ENCODE data around the gene KCNQ1.

The KCNQ1 gene

GRCh38 chr11:2549080-2549479 is 104.3 kb downstream of the KCNQ1 start:
- peaks cover 28% of the 10 kb centered on the region for H3K4me1 ChIP-seq
- peaks cover 33% of the 10 kb centered on the region for H3K9me3 ChIP-seq
- no peak for TF ChIP-seq Cebpa-rat (IDR thresholded peaks at IDR 0.05)
- H3K9ac ChIP-seq: no peak overlapping the region
- no peak overlapping the region for H3K27ac ChIP-seq
- no peak overlapping the region for H3K4me2 ChIP-seq
- no peak overlapping the region for H3K4me3 ChIP-seq
- H4K20me1 ChIP-seq: no peaks in the 10 kb centered on the region
- H3K27me3 ChIP-seq: no peaks in the 10 kb centered on the region
- H3K36me3 ChIP-seq: no peaks in the 10 kb centered on the region

- Histone ChIP-seq H3K9me3 (peaks cover 33% of the 10 kb centered on the region), H4K20me1 (no peaks in the 10 kb centered on the region), H3K27me3 (no peaks in the 10 kb centered on the region), H3K4me3 (no peak overlapping the region), H3K36me3 (no peaks in the 10 kb centered on the region), H3K4me1 (peaks cover 32% of the 10 kb centered on the region), H3K9ac (no peak overlapping the region), H3K27ac (no peak overlapping the region), H3K4me2 (no peak overlapping the region)
- TF ChIP-seq Cebpa-rat (IDR thresholded peaks at IDR 0.05): no peak
Observed at GRCh38 chr11:2549491-2549875, 104.7 kb downstream of the KCNQ1 start.

- no peak overlapping the region for H3K4me3 ChIP-seq
- H3K9me3 ChIP-seq: peaks cover 33% of the 10 kb centered on the region
- H3K36me3 ChIP-seq: no peaks in the 10 kb centered on the region
- peaks cover 37% of the 10 kb centered on the region for H3K4me1 ChIP-seq
- no peak overlapping the region for H3K9ac ChIP-seq
- no peaks in the 10 kb centered on the region for H4K20me1 ChIP-seq
- no peak overlapping the region for H3K4me2 ChIP-seq
- no peak for TF ChIP-seq Cebpa-rat (IDR thresholded peaks at IDR 0.05)
- no peaks in the 10 kb centered on the region for H3K27me3 ChIP-seq
- no peak overlapping the region for H3K27ac ChIP-seq
Observed at GRCh38 chr11:2549876-2550605, 105.2 kb downstream of the KCNQ1 start.

GRCh38 chr11:2550606-2550970 is 105.8 kb downstream of the KCNQ1 start:
- Histone ChIP-seq H3K4me2 (no peak overlapping the region), H3K4me1 (peaks cover 43% of the 10 kb centered on the region), H3K9me3 (peaks cover 33% of the 10 kb centered on the region), H3K4me3 (no peak overlapping the region), H4K20me1 (no peaks in the 10 kb centered on the region), H3K9ac (no peak overlapping the region), H3K27ac (no peak overlapping the region), H3K27me3 (no peaks in the 10 kb centered on the region), H3K36me3 (no peaks in the 10 kb centered on the region)
- TF ChIP-seq Cebpa-rat (IDR thresholded peaks at IDR 0.05): no peak

- Histone ChIP-seq H3K9ac (no peak overlapping the region), H3K36me3 (no peaks in the 10 kb centered on the region), H3K27ac (no peak overlapping the region), H3K4me2 (no peak overlapping the region), H3K4me3 (no peak overlapping the region), H3K4me1 (peaks cover 48% of the 10 kb centered on the region), H3K9me3 (peaks cover 33% of the 10 kb centered on the region), H3K27me3 (no peaks in the 10 kb centered on the region), H4K20me1 (no peaks in the 10 kb centered on the region)
- no peak for TF ChIP-seq Cebpa-rat (IDR thresholded peaks at IDR 0.05)
Observed at GRCh38 chr11:2551131-2551530, 106.3 kb downstream of the KCNQ1 start.

- H3K4me3 ChIP-seq: no peak overlapping the region
- no peaks in the 10 kb centered on the region for H3K27me3 ChIP-seq
- H3K27ac ChIP-seq: no peak overlapping the region
- H3K9me3 ChIP-seq: peaks cover 36% of the 10 kb centered on the region
- H3K36me3 ChIP-seq: no peaks in the 10 kb centered on the region
- no peaks in the 10 kb centered on the region for H4K20me1 ChIP-seq
- no peak overlapping the region for H3K9ac ChIP-seq
- H3K4me2 ChIP-seq: no peak overlapping the region
- TF ChIP-seq Cebpa-rat (IDR thresholded peaks at IDR 0.05): no peak
- peaks cover 59% of the 10 kb centered on the region for H3K4me1 ChIP-seq
Observed at GRCh38 chr11:2552210-2552609, 107.4 kb downstream of the KCNQ1 start.

GRCh38 chr11:2553198-2553597 is 108.4 kb downstream of the KCNQ1 start:
- Histone ChIP-seq H3K9me3 (peaks cover 40% of the 10 kb centered on the region), H3K27me3 (no peaks in the 10 kb centered on the region), H3K4me1 (peaks cover 60% of the 10 kb centered on the region), H3K4me3 (no peak overlapping the region), H3K36me3 (no peaks in the 10 kb centered on the region), H3K4me2 (no peak overlapping the region), H3K9ac (no peak overlapping the region), H4K20me1 (no peaks in the 10 kb centered on the region), H3K27ac (no peak overlapping the region)
- no peak for TF ChIP-seq Cebpa-rat (IDR thresholded peaks at IDR 0.05)

GRCh38 chr11:2553886-2554285 is 109.1 kb downstream of the KCNQ1 start:
- Histone ChIP-seq H3K27ac (peak overlapping the region; percentile 73; the same call in 1 of the 2 replicates), H3K9me3 (peaks cover 40% of the 10 kb centered on the region), H3K4me2 (peak overlapping the region; percentile 88), H3K9ac (no peak overlapping the region), H3K36me3 (no peaks in the 10 kb centered on the region), H3K4me3 (peak overlapping the region; percentile 23; the same call in 1 of the 2 replicates), H3K4me1 (peaks cover 66% of the 10 kb centered on the region), H4K20me1 (no peaks in the 10 kb centered on the region), H3K27me3 (no peaks in the 10 kb centered on the region)
- TF ChIP-seq Cebpa-rat (IDR thresholded peaks at IDR 0.05): no peak

GRCh38 chr11:2554338-2555207 is 109.8 kb downstream of the KCNQ1 start:
- Histone ChIP-seq H3K4me3 (peak overlapping the region; percentile 23), H3K27me3 (no peaks in the 10 kb centered on the region), H3K27ac (peak overlapping the region; percentile 73), H4K20me1 (no peaks in the 10 kb centered on the region), H3K9me3 (peaks cover 40% of the 10 kb centered on the region), H3K9ac (peak overlapping the region; percentile 68), H3K4me2 (peak overlapping the region; percentile 88), H3K4me1 (peaks cover 67% of the 10 kb centered on the region), H3K36me3 (no peaks in the 10 kb centered on the region)
- no peak for TF ChIP-seq Cebpa-rat (IDR thresholded peaks at IDR 0.05)

- Histone ChIP-seq H3K27me3 (no peaks in the 10 kb centered on the region), H3K4me2 (peak overlapping the region; percentile 88), H3K36me3 (no peaks in the 10 kb centered on the region), H3K9ac (peak overlapping the region; percentile 68), H3K9me3 (peaks cover 40% of the 10 kb centered on the region), H4K20me1 (no peaks in the 10 kb centered on the region), H3K4me3 (no peak overlapping the region), H3K4me1 (peaks cover 69% of the 10 kb centered on the region), H3K27ac (peak overlapping the region; percentile 73)
- no peak for TF ChIP-seq Cebpa-rat (IDR thresholded peaks at IDR 0.05)
Observed at GRCh38 chr11:2555336-2555735, 110.5 kb downstream of the KCNQ1 start.

Data from BLaER1 (cell line).